Neural progenitor cell (in vitro differentiated cells): Measurements from ENCODE around the gene PUSL1. TPM values are rescaled to one million over a fixed set of nuclear protein-coding genes. Genes with fewer than 3 reads are reported as not detected.

ENCODE experiments used
- DNase-seq: peaks from one replicate; pipeline ENCODE4 v3.0.0-alpha.2; 2016; ENCODE audit warnings: low spot score
- H2AFZ ChIP-seq: fragments of 200-600 bp; sonication (generic); replicated peaks from 2 replicates; pipeline ENCODE4 v1.6.1; 2016; ENCODE audit warnings: antibody characterized with exemption
- H3F3A ChIP-seq: fragments of 200-600 bp; sonication (generic); 2 replicates; pipeline ENCODE4 v1.6.1; 2016; ENCODE audit warnings: antibody characterized with exemption, low read depth
- H3K27ac ChIP-seq: fragments of 200-600 bp; sonication (generic); 2 replicates; pipeline ENCODE4 v1.5.1; 2016; ENCODE audit warnings: mild to moderate bottlenecking
- H3K27me3 ChIP-seq: fragments of 200-600 bp; sonication (generic); 2 replicates; pipeline ENCODE4 v1.6.1; 2016; ENCODE audit warnings: mild to moderate bottlenecking, moderate library complexity
- H3K36me3 ChIP-seq: fragments of 200-600 bp; sonication (generic); 2 replicates; pipeline ENCODE4 v1.5.1; 2016
- H3K4me1 ChIP-seq: fragments of 200-600 bp; sonication (generic); 2 replicates; pipeline ENCODE4 v1.6.1; 2016; ENCODE audit warnings: mixed run types
- H3K4me2 ChIP-seq: fragments of 200-600 bp; sonication (generic); 2 replicates; pipeline ENCODE4 v1.6.1; 2016
- H3K4me3 ChIP-seq: fragments of 200-600 bp; sonication (generic); 2 replicates; pipeline ENCODE4 v1.5.1; 2016
- H3K79me2 ChIP-seq: fragments of 200-600 bp; sonication (generic); 2 replicates; pipeline ENCODE4 v1.6.1; 2016; ENCODE audit warnings: low read depth
- H3K9ac ChIP-seq: fragments of 200-600 bp; sonication (generic); 2 replicates; pipeline ENCODE4 v1.6.1; 2016
- H3K9me3 ChIP-seq: fragments of 200-600 bp; sonication (generic); 2 replicates; pipeline ENCODE4 v1.5.1; 2016; ENCODE audit warnings: low read depth
- H4K20me1 ChIP-seq: fragments of 200-600 bp; sonication (generic); 2 replicates; pipeline ENCODE4 v1.6.1; 2016; ENCODE audit warnings: low read depth
- H3K27ac Mint-ChIP-seq: 3 replicates; pipeline ENCODE4 v1.8.0; 2021; ENCODE audit warnings: mixed read lengths
- H3K27me3 Mint-ChIP-seq: 2 replicates; pipeline ENCODE4 v1.8.0; 2022; ENCODE audit warnings: low read depth, mild to moderate bottlenecking, inconsistent platforms, moderate library complexity, mixed read lengths; ENCODE audit not compliant: insufficient read depth
- H3K36me3 Mint-ChIP-seq: 3 replicates; pipeline ENCODE4 v1.8.0; 2021; ENCODE audit warnings: mixed read lengths
- H3K4me1 Mint-ChIP-seq: 3 replicates; pipeline ENCODE4 v1.8.0; 2021; ENCODE audit warnings: mixed read lengths
- H3K4me3 Mint-ChIP-seq: 3 replicates; pipeline ENCODE4 v1.8.0; 2021; ENCODE audit warnings: mild to moderate bottlenecking, moderate library complexity, mixed read lengths
- H3K9me3 Mint-ChIP-seq: 3 replicates; pipeline ENCODE4 v1.8.0; 2020; ENCODE audit warnings: mixed read lengths
- EZH2 ChIP-seq: fragments of 200-600 bp; sonication (generic); IDR thresholded peaks from 2 replicates; pipeline ENCODE4 v1.6.1; 2017; ENCODE audit warnings: antibody characterized with exemption, mild to moderate bottlenecking, moderate library complexity
- EZH2phosphoT487 ChIP-seq: fragments of 200-600 bp; sonication (generic); IDR thresholded peaks from 2 replicates; pipeline ENCODE4 v1.6.1; 2017; ENCODE audit warnings: antibody characterized with exemption
- total RNA-seq: library from RNA; depleted of rRNA; stranded (reverse); fragments of >200 nt; gene quantifications from 2 replicates; pipeline ENCODE4 v1.2.3, GENCODE V29; 2015; ENCODE audit warnings: low replicate concordance
- TF ChIP-seq, protein P1 (sequence below): fragments of 200-600 bp; sonication (generic); IDR thresholded peaks from 2 replicates; pipeline ENCODE4 v1.5.1; 2017; ENCODE audit warnings: antibody characterized with exemption, mild to moderate bottlenecking

Gene PUSL1
- total RNA-seq, 1 donor from 2014 or later = 3.7 TPM

GRCh38 chr1:1338278-1338677 is 29.9 kb downstream of the PUSL1 start:
- Histone ChIP-seq H3F3A (peaks cover 12% of the 10 kb centered on the region), H3K9ac (no peak overlapping the region), H3K27me3 (no peaks in the 10 kb centered on the region), H3K4me2 (no peak overlapping the region), H3K4me3 (no peak overlapping the region), H3K79me2 (no peaks in the 10 kb centered on the region), H3K36me3 (no peaks in the 10 kb centered on the region), H2AFZ (no peak overlapping the region), H3K27ac (no peak overlapping the region), H3K4me1 (no peaks in the 10 kb centered on the region), H4K20me1 (peaks cover 47% of the 10 kb centered on the region), H3K9me3 (no peaks in the 10 kb centered on the region)
- Mint-ChIP-seq H3K27me3 (peaks cover 9% of the 10 kb centered on the region), H3K4me3 (no peak overlapping the region), H3K9me3 (no peaks in the 10 kb centered on the region), H3K36me3 (peaks cover 10% of the 10 kb centered on the region), H3K4me1 (no peaks in the 10 kb centered on the region), H3K27ac (no peak overlapping the region)
- DNase-seq = no peak
- TF ChIP-seq, protein P1, sequence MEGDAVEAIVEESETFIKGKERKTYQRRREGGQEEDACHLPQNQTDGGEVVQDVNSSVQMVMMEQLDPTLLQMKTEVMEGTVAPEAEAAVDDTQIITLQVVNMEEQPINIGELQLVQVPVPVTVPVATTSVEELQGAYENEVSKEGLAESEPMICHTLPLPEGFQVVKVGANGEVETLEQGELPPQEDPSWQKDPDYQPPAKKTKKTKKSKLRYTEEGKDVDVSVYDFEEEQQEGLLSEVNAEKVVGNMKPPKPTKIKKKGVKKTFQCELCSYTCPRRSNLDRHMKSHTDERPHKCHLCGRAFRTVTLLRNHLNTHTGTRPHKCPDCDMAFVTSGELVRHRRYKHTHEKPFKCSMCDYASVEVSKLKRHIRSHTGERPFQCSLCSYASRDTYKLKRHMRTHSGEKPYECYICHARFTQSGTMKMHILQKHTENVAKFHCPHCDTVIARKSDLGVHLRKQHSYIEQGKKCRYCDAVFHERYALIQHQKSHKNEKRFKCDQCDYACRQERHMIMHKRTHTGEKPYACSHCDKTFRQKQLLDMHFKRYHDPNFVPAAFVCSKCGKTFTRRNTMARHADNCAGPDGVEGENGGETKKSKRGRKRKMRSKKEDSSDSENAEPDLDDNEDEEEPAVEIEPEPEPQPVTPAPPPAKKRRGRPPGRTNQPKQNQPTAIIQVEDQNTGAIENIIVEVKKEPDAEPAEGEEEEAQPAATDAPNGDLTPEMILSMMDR = no peak
- no peak for TF ChIP-seq EZH2phosphoT487

GRCh38 chr1:1340185-1340584 is 31.8 kb downstream of the PUSL1 start:
- peaks cover 48% of the 10 kb centered on the region for H4K20me1 ChIP-seq
- H3K36me3 ChIP-seq = no peaks in the 10 kb centered on the region
- Mint-ChIP-seq H3K27ac (no peak overlapping the region), H3K36me3 (peaks cover 10% of the 10 kb centered on the region), H3K4me1 (no peaks in the 10 kb centered on the region), H3K27me3 (peaks cover 2% of the 10 kb centered on the region), H3K9me3 (no peaks in the 10 kb centered on the region), H3K4me3 (no peak overlapping the region)
- peaks cover 12% of the 10 kb centered on the region for H3K79me2 ChIP-seq
- H3K27me3 ChIP-seq = no peaks in the 10 kb centered on the region
- TF ChIP-seq EZH2 = no peak
- TF ChIP-seq, protein P1 = no peak
- TF ChIP-seq EZH2phosphoT487 = no peak
- no peak for DNase-seq
- H3K27ac ChIP-seq = no peak overlapping the region
- H3K9me3 ChIP-seq = no peaks in the 10 kb centered on the region
- H2AFZ ChIP-seq = no peak overlapping the region
- peaks cover 9% of the 10 kb centered on the region for H3F3A ChIP-seq
- no peak overlapping the region for H3K4me2 ChIP-seq
- H3K9ac ChIP-seq = no peak overlapping the region
- no peaks in the 10 kb centered on the region for H3K4me1 ChIP-seq
- H3K4me3 ChIP-seq = no peak overlapping the region

DNA sequence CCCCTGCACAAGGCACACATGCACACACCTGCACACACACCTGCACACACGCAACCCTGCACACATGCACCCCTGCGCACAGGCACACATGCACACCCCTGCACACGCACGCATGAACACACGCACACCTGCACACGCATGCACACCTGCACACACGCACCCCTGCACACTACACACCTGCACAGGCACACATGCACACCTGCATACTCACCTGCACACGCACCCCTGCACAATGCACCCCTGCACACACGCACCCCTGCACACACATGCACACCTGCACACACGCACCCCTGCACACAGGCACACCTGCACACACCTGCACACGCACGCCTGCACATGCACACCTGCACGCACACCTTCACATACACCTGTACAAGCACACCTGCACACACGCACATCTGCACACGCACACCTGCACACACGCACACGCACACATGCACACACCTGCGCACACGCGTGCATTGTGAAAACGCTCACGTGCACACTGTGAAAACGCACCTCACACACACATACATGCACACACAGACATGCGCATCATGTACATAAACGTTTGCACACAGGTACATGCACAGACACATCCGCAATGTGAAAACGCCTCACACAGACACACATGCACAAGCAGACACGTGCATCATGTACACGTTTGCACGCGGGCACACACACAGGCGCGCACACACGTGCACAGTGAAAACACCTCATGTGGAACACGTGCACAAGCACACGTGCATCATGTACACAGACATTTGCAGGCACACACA is 32.6 kb downstream of the PUSL1 start:
- no peaks in the 10 kb centered on the region for H3K9me3 Mint-ChIP-seq

DNA sequence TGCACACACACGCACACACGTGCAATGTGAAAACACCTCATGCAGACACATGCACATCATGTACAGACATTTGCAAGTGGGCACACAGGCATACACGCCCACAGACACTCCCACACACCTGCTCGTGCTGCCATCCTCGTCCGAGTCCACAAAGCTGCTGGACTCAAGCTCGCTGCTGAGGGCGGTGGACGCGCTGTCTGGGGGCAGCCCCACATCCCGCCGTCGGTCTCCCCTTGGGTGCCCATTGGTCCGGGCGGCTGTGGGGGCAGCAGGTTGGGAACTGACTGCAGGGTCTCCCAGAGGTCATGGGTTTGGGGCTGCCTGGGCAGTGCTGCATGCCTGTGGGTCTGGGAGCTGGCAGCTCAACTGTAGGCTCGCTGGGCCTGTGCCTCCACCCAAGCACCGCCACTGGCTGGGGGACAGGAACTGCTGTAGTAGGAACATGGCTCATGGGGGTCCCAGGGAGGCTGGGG is 33.2 kb downstream of the PUSL1 start:
- Histone ChIP-seq H3K27me3 (no peaks in the 10 kb centered on the region), H3K79me2 (peaks cover 24% of the 10 kb centered on the region), H3K36me3 (no peaks in the 10 kb centered on the region), H3K9ac (no peak overlapping the region), H3K4me2 (no peak overlapping the region), H2AFZ (no peak overlapping the region), H3K4me1 (no peaks in the 10 kb centered on the region), H3K4me3 (no peak overlapping the region), H3F3A (peaks cover 5% of the 10 kb centered on the region), H3K9me3 (no peaks in the 10 kb centered on the region), H3K27ac (no peak overlapping the region), H4K20me1 (peaks cover 51% of the 10 kb centered on the region)
- Mint-ChIP-seq H3K9me3 (no peaks in the 10 kb centered on the region), H3K27ac (no peak overlapping the region), H3K36me3 (peaks cover 10% of the 10 kb centered on the region), H3K4me1 (no peaks in the 10 kb centered on the region), H3K4me3 (no peak overlapping the region), H3K27me3 (peaks cover 2% of the 10 kb centered on the region)
- TF ChIP-seq EZH2 (no peak), EZH2phosphoT487 (no peak)
- TF ChIP-seq, protein P1 = no peak
- no peak for DNase-seq

More for the DNA sequence above, 32.6 kb downstream of the PUSL1 start:
- Histone ChIP-seq H3K79me2 (peaks cover 17% of the 10 kb centered on the region), H3K9me3 (no peaks in the 10 kb centered on the region), H3K4me3 (no peak overlapping the region), H3K4me2 (no peak overlapping the region), H4K20me1 (peaks cover 48% of the 10 kb centered on the region), H3K27ac (no peak overlapping the region), H3K27me3 (no peaks in the 10 kb centered on the region), H3K36me3 (no peaks in the 10 kb centered on the region), H2AFZ (no peak overlapping the region), H3K9ac (no peak overlapping the region), H3F3A (peaks cover 5% of the 10 kb centered on the region), H3K4me1 (no peaks in the 10 kb centered on the region)
- Mint-ChIP-seq H3K36me3 (peaks cover 10% of the 10 kb centered on the region), H3K27ac (no peak overlapping the region), H3K27me3 (peaks cover 2% of the 10 kb centered on the region), H3K4me1 (no peaks in the 10 kb centered on the region), H3K4me3 (peak overlapping the region; percentile 52)
- no peak for TF ChIP-seq EZH2phosphoT487
- DNase-seq = no peak
